PC-3 (cell line): Measurements from ENCODE around the gene NFIC. TPM values are rescaled to one million over a fixed set of nuclear protein-coding genes. Genes with fewer than 3 reads are reported as not detected.

Experiments used
- ATAC-seq: fragments of 200-7000 bp; cut with Tn5 transposase; 2 replicates; pipeline ENCODE4 v1.9.1; 2020; ENCODE audit warnings: mild to moderate bottlenecking, moderate library complexity
- BruUV-seq: library from RNA; stranded (reverse); fragments of 400-500 nt; replicated peaks from 2 replicates; lab custom pipeline; 2021; lab: Mats Ljungman, UMichigan
- CTCF ChIA-PET: fragments of 300-600 bp; sonication (Branson Sonifier 250); formaldehyde crosslinking; loops from one replicate; lab custom pipeline; 2022; ENCODE audit warnings: antibody characterized with exemption; lab: Charles Lee
- POLR2A ChIA-PET: fragments of 300-600 bp; sonication (Branson Sonifier 250); formaldehyde crosslinking; loops from one replicate; lab custom pipeline; 2022; ENCODE audit warnings: antibody characterized with exemption; ENCODE audit not compliant: unreplicated experiment; lab: Charles Lee
- DNase-seq: peaks from one replicate; pipeline ENCODE4 v3.0.0-alpha.2; 2015
- H2AFZ ChIP-seq: fragments of 300-600 bp; sonication (generic); 2 replicates; pipeline ENCODE4 v1.6.0; 2016; ENCODE audit warnings: antibody characterized with exemption, low read length
- H3F3A ChIP-seq: fragments of 300-600 bp; sonication (generic); one replicate; pipeline ENCODE4 v1.6.0; 2017; ENCODE audit warnings: antibody characterized with exemption, low read length, control low read depth, mild to moderate bottlenecking; ENCODE audit not compliant: unreplicated experiment
- H3K27ac ChIP-seq: fragments of 300-600 bp; sonication (generic); 2 replicates; pipeline ENCODE4 v1.5.1; 2016; ENCODE audit warnings: mild to moderate bottlenecking, low read length
- H3K27me3 ChIP-seq: fragments of 300-600 bp; sonication (generic); 2 replicates; pipeline ENCODE4 v1.6.1; 2016; ENCODE audit warnings: low read length, mixed read lengths
- H3K36me3 ChIP-seq: fragments of 300-600 bp; sonication (generic); 2 replicates; pipeline ENCODE4 v1.6.1; 2016; ENCODE audit warnings: low read depth, mixed run types, low read length, mixed read lengths
- H3K4me1 ChIP-seq: fragments of 300-600 bp; sonication (generic); 2 replicates; pipeline ENCODE4 v1.5.1; 2016; ENCODE audit warnings: low read length; ENCODE audit not compliant: insufficient read depth
- H3K4me2 ChIP-seq: fragments of 300-600 bp; sonication (generic); 2 replicates; pipeline ENCODE4 v1.6.0; 2016; ENCODE audit warnings: low read length
- H3K4me3 ChIP-seq: fragments of 300-600 bp; sonication (generic); 2 replicates; pipeline ENCODE4 v1.5.1; 2016; ENCODE audit warnings: mild to moderate bottlenecking, low read length, mixed read lengths
- H3K79me2 ChIP-seq: fragments of 300-600 bp; sonication (generic); 2 replicates; pipeline ENCODE4 v1.6.1; 2017; ENCODE audit warnings: low read length, mixed read lengths
- H3K9ac ChIP-seq: fragments of 300-600 bp; sonication (generic); 2 replicates; pipeline ENCODE4 v1.6.0; 2016; ENCODE audit warnings: mild to moderate bottlenecking, low read length
- H3K9me2 ChIP-seq: fragments of 300-600 bp; sonication (generic); replicated peaks from 2 replicates; pipeline ENCODE4 v1.6.1; 2016; ENCODE audit warnings: mixed run types, low read length, mixed read lengths
- H3K9me3 ChIP-seq: fragments of 300-600 bp; sonication (generic); 2 replicates; pipeline ENCODE4 v1.6.1; 2016; ENCODE audit warnings: low read length, mixed read lengths
- H4K20me1 ChIP-seq: fragments of 300-600 bp; sonication (generic); 2 replicates; pipeline ENCODE4 v1.6.1; 2016; ENCODE audit warnings: low read length, mixed read lengths
- CTCF ChIP-seq: fragments of 300-600 bp; sonication (generic); conservative IDR thresholded peaks from 2 replicates; pipeline ENCODE4 v1.5.1; 2017; ENCODE audit warnings: antibody characterized with exemption, low read depth, mild to moderate bottlenecking, low read length
- EZH2 ChIP-seq: fragments of 300-600 bp; sonication (generic); IDR thresholded peaks from one replicate; pipeline ENCODE4 v1.6.1; 2017; ENCODE audit warnings: antibody characterized with exemption, mild to moderate bottlenecking, low read length; ENCODE audit not compliant: unreplicated experiment
- EZH2phosphoT487 ChIP-seq: fragments of 300-600 bp; sonication (generic); IDR thresholded peaks from 2 replicates; pipeline ENCODE4 v1.6.1; 2018; ENCODE audit warnings: mild to moderate bottlenecking, antibody characterized with exemption, low read length, borderline replicate concordance
- intact Hi-C: fragments of 100-400 bp; cut with micrococcal nuclease; formaldehyde crosslinking; loops from 2 replicates; pipeline ENCODE4 v1.9.0; 2023
- total RNA-seq: library from RNA; depleted of rRNA; stranded (reverse); fragments of >200 nt; gene quantifications from 2 replicates; pipeline ENCODE4 v1.2.3, GENCODE V29; 2014

NFIC gene
- total RNA-seq, 1 experiment from 2014 or later: 31.7 TPM

GRCh38 chr19:3509566-3509989, 143.2 kb downstream of the NFIC start:
- Histone ChIP-seq H3K4me1 (peaks cover 26% of the 10 kb centered on the region), H3K27ac (peak overlapping the region; percentile 83), H4K20me1 (peaks cover 25% of the 10 kb centered on the region; the same call in 1 of the 2 replicates), H3F3A (no peaks in the 10 kb centered on the region), H3K36me3 (no peaks in the 10 kb centered on the region; the same call in 1 of the 2 replicates), H3K4me3 (no peak overlapping the region), H3K79me2 (peaks cover 84% of the 10 kb centered on the region), H3K9me2 (no peaks in the 10 kb centered on the region), H3K9ac (peak overlapping the region; percentile 35), H3K9me3 (no peaks in the 10 kb centered on the region), H3K4me2 (peak overlapping the region; percentile 81), H2AFZ (no peak overlapping the region), H3K27me3 (no peaks in the 10 kb centered on the region)
- no peak for TF ChIP-seq CTCF
- TF ChIP-seq EZH2: no peak
- ChIA-PET POLR2A (no interaction called here), CTCF (no interaction called here)
- BruUV-seq: no TSS peak
- DNase-seq (peak; percentile 84), ATAC-seq (peak; percentile 59)
- intact Hi-C loops: no loop called here

GRCh38 chr19:3510727-3511126, 144.3 kb downstream of the NFIC start:
- no peak overlapping the region for H3K27ac ChIP-seq
- BruUV-seq: no TSS peak
- no peak overlapping the region for H3K4me2 ChIP-seq
- no peaks in the 10 kb centered on the region for H3K27me3 ChIP-seq
- no peak overlapping the region for H2AFZ ChIP-seq
- H3K9me3 ChIP-seq: no peaks in the 10 kb centered on the region
- ChIA-PET CTCF (no interaction called here), POLR2A (no interaction called here)
- H3K4me1 ChIP-seq: peaks cover 21% of the 10 kb centered on the region
- H3K36me3 ChIP-seq: no peaks in the 10 kb centered on the region; the same call in 1 of the 2 replicates
- H3K79me2 ChIP-seq: peaks cover 95% of the 10 kb centered on the region
- H3F3A ChIP-seq: no peaks in the 10 kb centered on the region
- intact Hi-C loops: no loop called here
- TF ChIP-seq CTCF: no peak
- no peak for TF ChIP-seq EZH2phosphoT487
- TF ChIP-seq EZH2: no peak
- H3K9ac ChIP-seq: no peak overlapping the region
- H4K20me1 ChIP-seq: peaks cover 28% of the 10 kb centered on the region; the same call in 1 of the 2 replicates
- DNase-seq (no peak), ATAC-seq (no peak)
- no peaks in the 10 kb centered on the region for H3K9me2 ChIP-seq
- no peak overlapping the region for H3K4me3 ChIP-seq

GRCh38 chr19:3511506-3512251, 145.3 kb downstream of the NFIC start:
- Histone ChIP-seq H3K9ac (no peak overlapping the region), H3K36me3 (no peaks in the 10 kb centered on the region; the same call in 1 of the 2 replicates), H3K9me3 (no peaks in the 10 kb centered on the region), H3K4me1 (peaks cover 20% of the 10 kb centered on the region), H3K79me2 (peaks cover 99% of the 10 kb centered on the region), H2AFZ (no peak overlapping the region), H3K4me2 (no peak overlapping the region), H4K20me1 (peaks cover 37% of the 10 kb centered on the region; the same call in 1 of the 2 replicates), H3K4me3 (no peak overlapping the region), H3K27me3 (no peaks in the 10 kb centered on the region), H3F3A (no peaks in the 10 kb centered on the region), H3K27ac (no peak overlapping the region), H3K9me2 (no peaks in the 10 kb centered on the region)
- intact Hi-C loops: no loop called here
- ATAC-seq (no peak), DNase-seq (no peak)
- ChIA-PET CTCF (no interaction called here), POLR2A (no interaction called here)
- TF ChIP-seq EZH2phosphoT487 (no peak), EZH2 (no peak), CTCF (no peak)
- no TSS peak for BruUV-seq
